ENCODE measurements around the gene RBM38.
A peak's percentile ranks its signal among the peaks of the same experiment; 100 is the strongest.

Gene RBM38

GRCh38 chr20:57393321-57394120 lies 2.3 kb downstream of the RBM38 start:
- Histone ChIP-seq H3K27ac (ENCODE audit: low read length) (peak overlapping the region; percentile 41), H3K9me3 (ENCODE audit: control insufficient read depth in 1 of 2, low read length in 2 of 2) (no peaks in the 10 kb centered on the region), H3K4me1 (ENCODE audit: control insufficient read depth in 1 of 2, insufficient read depth in 2 of 2, low read length in 2 of 2) (peaks cover 19 to 79% of the 10 kb centered on the region in 2 donors), H3K4me3 (ENCODE audit: low read depth in 1 of 2, low read length in 2 of 2) (peak overlapping the region; percentile 64 to 67), H3K27me3 (ENCODE audit: low read depth, low read length) (no peaks in the 10 kb centered on the region), H3K36me3 (ENCODE audit: control insufficient read depth in 1 of 2, insufficient read depth in 2 of 2, low read length in 2 of 2) (peaks cover 0 to 6% of the 10 kb centered on the region in 2 donors)

GRCh38 chr20:57394121-57395082 lies 3.2 kb downstream of the RBM38 start:
- H3K9me3 ChIP-seq (ENCODE audit: control insufficient read depth in 1 of 2, low read length in 2 of 2) = no peaks in the 10 kb centered on the region
- H3K36me3 ChIP-seq (ENCODE audit: control insufficient read depth in 1 of 2, insufficient read depth in 2 of 2, low read length in 2 of 2) = peaks cover 0 to 6% of the 10 kb centered on the region in 2 donors
- H3K27ac ChIP-seq (ENCODE audit: low read length) = peak overlapping the region; percentile 41
- no peaks in the 10 kb centered on the region for H3K27me3 ChIP-seq (ENCODE audit: low read depth, low read length)
- H3K4me1 ChIP-seq (ENCODE audit: control insufficient read depth in 1 of 2, insufficient read depth in 2 of 2, low read length in 2 of 2) = peaks cover 24 to 88% of the 10 kb centered on the region in 2 donors
- peak overlapping the region in 1 of 2 donors; percentile 64 for H3K4me3 ChIP-seq (ENCODE audit: low read depth in 1 of 2, low read length in 2 of 2)

- H3K4me3 ChIP-seq (ENCODE audit: low read depth in 1 of 2, low read length in 2 of 2) = peak overlapping the region; percentile 16 to 64
- no peaks in the 10 kb centered on the region for H3K9me3 ChIP-seq (ENCODE audit: control insufficient read depth in 1 of 2, low read length in 2 of 2)
- H3K36me3 ChIP-seq (ENCODE audit: control insufficient read depth in 1 of 2, insufficient read depth in 2 of 2, low read length in 2 of 2) = peaks cover under 1 to 6% of the 10 kb centered on the region in 2 donors
- H3K27ac ChIP-seq (ENCODE audit: low read length) = peak overlapping the region; percentile 36
- no peaks in the 10 kb centered on the region for H3K27me3 ChIP-seq (ENCODE audit: low read depth, low read length)
- peaks cover 24 to 88% of the 10 kb centered on the region in 2 donors for H3K4me1 ChIP-seq (ENCODE audit: control insufficient read depth in 1 of 2, insufficient read depth in 2 of 2, low read length in 2 of 2)
Observed at GRCh38 chr20:57395111-57395966, 4.1 kb downstream of the RBM38 start.

- Histone ChIP-seq H3K4me3 (ENCODE audit: low read depth in 1 of 2, low read length in 2 of 2) (no peak overlapping the region), H3K27me3 (ENCODE audit: low read depth, low read length) (no peaks in the 10 kb centered on the region), H3K9me3 (ENCODE audit: control insufficient read depth in 1 of 2, low read length in 2 of 2) (no peaks in the 10 kb centered on the region), H3K4me1 (ENCODE audit: control insufficient read depth in 1 of 2, insufficient read depth in 2 of 2, low read length in 2 of 2) (peaks cover 24 to 94% of the 10 kb centered on the region in 2 donors), H3K36me3 (ENCODE audit: control insufficient read depth in 1 of 2, insufficient read depth in 2 of 2, low read length in 2 of 2) (peaks cover 4 to 9% of the 10 kb centered on the region in 2 donors), H3K27ac (ENCODE audit: low read length) (peak overlapping the region; percentile 36)
Observed at GRCh38 chr20:57396212-57396983, 5.2 kb downstream of the RBM38 start.

- Histone ChIP-seq H3K9me3 (ENCODE audit: control insufficient read depth in 1 of 2, low read length in 2 of 2) (no peaks in the 10 kb centered on the region), H3K27me3 (ENCODE audit: low read depth, low read length) (no peaks in the 10 kb centered on the region), H3K4me1 (ENCODE audit: control insufficient read depth in 1 of 2, insufficient read depth in 2 of 2, low read length in 2 of 2) (peaks cover 24 to 98% of the 10 kb centered on the region in 2 donors), H3K36me3 (ENCODE audit: control insufficient read depth in 1 of 2, insufficient read depth in 2 of 2, low read length in 2 of 2) (peaks cover 4 to 10% of the 10 kb centered on the region in 2 donors), H3K27ac (ENCODE audit: low read length) (peak overlapping the region; percentile 29), H3K4me3 (ENCODE audit: low read depth in 1 of 2, low read length in 2 of 2) (peak overlapping the region in 1 of 2 donors; percentile 23)
Observed at GRCh38 chr20:57396984-57397692, 5.9 kb downstream of the RBM38 start.

- H3K4me3 ChIP-seq (ENCODE audit: low read depth in 1 of 2, low read length in 2 of 2) = peak overlapping the region in 1 of 2 donors; percentile 23
- peak overlapping the region; percentile 29 for H3K27ac ChIP-seq (ENCODE audit: low read length)
- no peaks in the 10 kb centered on the region for H3K9me3 ChIP-seq (ENCODE audit: control insufficient read depth in 1 of 2, low read length in 2 of 2)
- H3K4me1 ChIP-seq (ENCODE audit: control insufficient read depth in 1 of 2, insufficient read depth in 2 of 2, low read length in 2 of 2) = peaks cover 23 to 98% of the 10 kb centered on the region in 2 donors
- H3K27me3 ChIP-seq (ENCODE audit: low read depth, low read length) = no peaks in the 10 kb centered on the region
- H3K36me3 ChIP-seq (ENCODE audit: control insufficient read depth in 1 of 2, insufficient read depth in 2 of 2, low read length in 2 of 2) = peaks cover 4 to 16% of the 10 kb centered on the region in 2 donors
Observed at GRCh38 chr20:57397693-57398108, 6.5 kb downstream of the RBM38 start.

- Histone ChIP-seq H3K27me3 (ENCODE audit: low read depth, low read length) (no peaks in the 10 kb centered on the region), H3K4me1 (ENCODE audit: control insufficient read depth in 1 of 2, insufficient read depth in 2 of 2, low read length in 2 of 2) (peaks cover 16 to 98% of the 10 kb centered on the region in 2 donors)
Observed at GRCh38 chr20:57398231-57398821, 7.1 kb downstream of the RBM38 start.

GRCh38 chr20:57398901-57399535 lies 7.8 kb downstream of the RBM38 start:
- Histone ChIP-seq H3K36me3 (ENCODE audit: control insufficient read depth in 1 of 2, insufficient read depth in 2 of 2, low read length in 2 of 2) (peaks cover 9 to 23% of the 10 kb centered on the region in 2 donors), H3K27ac (ENCODE audit: low read length) (peak overlapping the region; percentile 45), H3K27me3 (ENCODE audit: low read depth, low read length) (no peaks in the 10 kb centered on the region), H3K4me3 (ENCODE audit: low read depth in 1 of 2, low read length in 2 of 2) (peak overlapping the region in 1 of 2 donors; percentile 14), H3K4me1 (ENCODE audit: control insufficient read depth in 1 of 2, insufficient read depth in 2 of 2, low read length in 2 of 2) (peaks cover 13 to 95% of the 10 kb centered on the region in 2 donors), H3K9me3 (ENCODE audit: control insufficient read depth in 1 of 2, low read length in 2 of 2) (no peaks in the 10 kb centered on the region)

More at GRCh38 chr20:57398231-57398821, 7.1 kb downstream of the RBM38 start:
- Histone ChIP-seq H3K27ac (ENCODE audit: low read length) (peak overlapping the region; percentile 45), H3K36me3 (ENCODE audit: control insufficient read depth in 1 of 2, insufficient read depth in 2 of 2, low read length in 2 of 2) (peaks cover 4 to 21% of the 10 kb centered on the region in 2 donors), H3K9me3 (ENCODE audit: control insufficient read depth in 1 of 2, low read length in 2 of 2) (no peaks in the 10 kb centered on the region), H3K4me3 (ENCODE audit: low read depth in 1 of 2, low read length in 2 of 2) (peak overlapping the region in 1 of 2 donors; percentile 14)

GRCh38 chr20:57399587-57400155 lies 8.5 kb downstream of the RBM38 start:
- Histone ChIP-seq H3K27ac (ENCODE audit: low read length) (peak overlapping the region; percentile 23), H3K4me3 (ENCODE audit: low read depth in 1 of 2, low read length in 2 of 2) (no peak overlapping the region), H3K4me1 (ENCODE audit: control insufficient read depth in 1 of 2, insufficient read depth in 2 of 2, low read length in 2 of 2) (peaks cover 13 to 95% of the 10 kb centered on the region in 2 donors), H3K27me3 (ENCODE audit: low read depth, low read length) (no peaks in the 10 kb centered on the region), H3K9me3 (ENCODE audit: control insufficient read depth in 1 of 2, low read length in 2 of 2) (no peaks in the 10 kb centered on the region), H3K36me3 (ENCODE audit: control insufficient read depth in 1 of 2, insufficient read depth in 2 of 2, low read length in 2 of 2) (peaks cover 12 to 29% of the 10 kb centered on the region in 2 donors)

Measured in muscle layer of duodenum (tissue), 2 donors.